Measurements from ENCODE around the gene FKBP4. TPM values are rescaled to one million over a fixed set of nuclear protein-coding genes. Genes with fewer than 3 reads are reported as not detected.

Gene FKBP4
- total and polyA plus RNA-seq, 2 of the 8 experiments (the other 6 are each of a cell fraction or from before 2014, with no cell fraction given), result 72.6 to 243 TPM

GRCh38 chr12:2812290-2813213 lies 17.8 kb downstream of the FKBP4 start, which contains the start of gene ITFG2 (continued):
- TF ChIP-seq RBBP5 (IDR thresholded peaks at IDR 0.05; ENCODE audit: borderline replicate concordance, low read depth, low read length), result peak; percentile 92
- no peak for TF ChIP-seq BCL11A (IDR thresholded peaks at IDR 0.05; ENCODE audit: low read depth in 2 of 2, low read length in 2 of 2)
- no peak for TF ChIP-seq JUN (IDR thresholded peaks at IDR 0.05; ENCODE audit: low read depth, low read length)
- no peak for TF ChIP-seq CTBP2 (IDR thresholded peaks at IDR 0.05; ENCODE audit: borderline replicate concordance, insufficient read depth, insufficient read length, low read length)
- TF ChIP-seq YY1 (IDR thresholded peaks at IDR 0.05; ENCODE audit: low read depth, low read length), result no peak
- TF ChIP-seq EP300 (IDR thresholded peaks at IDR 0.05; ENCODE audit: borderline replicate concordance in 1 of 2, low read depth in 2 of 2, low read length in 2 of 2), result peak in 1 of 2 experiments; percentile 37; a peak in 1 of 3 replicates
- TF ChIP-seq, protein P1, sequence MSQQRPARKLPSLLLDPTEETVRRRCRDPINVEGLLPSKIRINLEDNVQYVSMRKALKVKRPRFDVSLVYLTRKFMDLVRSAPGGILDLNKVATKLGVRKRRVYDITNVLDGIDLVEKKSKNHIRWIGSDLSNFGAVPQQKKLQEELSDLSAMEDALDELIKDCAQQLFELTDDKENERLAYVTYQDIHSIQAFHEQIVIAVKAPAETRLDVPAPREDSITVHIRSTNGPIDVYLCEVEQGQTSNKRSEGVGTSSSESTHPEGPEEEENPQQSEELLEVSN (IDR thresholded peaks at IDR 0.05), result peak; percentile 65
- peak; percentile 99 for TF ChIP-seq POLR2AphosphoS5 (IDR thresholded peaks at IDR 0.05; ENCODE audit: low read depth, low read length)
- TF ChIP-seq, protein P2, sequence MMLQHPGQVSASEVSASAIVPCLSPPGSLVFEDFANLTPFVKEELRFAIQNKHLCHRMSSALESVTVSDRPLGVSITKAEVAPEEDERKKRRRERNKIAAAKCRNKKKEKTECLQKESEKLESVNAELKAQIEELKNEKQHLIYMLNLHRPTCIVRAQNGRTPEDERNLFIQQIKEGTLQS (IDR thresholded peaks at IDR 0.05; ENCODE audit: insufficient read depth, low read depth, low read length), result peak; percentile 79
- no peak for TF ChIP-seq BRCA1 (IDR thresholded peaks at IDR 0.05; ENCODE audit: low read depth, low read length)
- 0 out of 2 replicates have a peak, but pooled peaks have one; percentile 2 for TF ChIP-seq TEAD4 (IDR thresholded peaks at IDR 0.05; ENCODE audit: low read depth, low read length)
- TF ChIP-seq GTF2F1 (IDR thresholded peaks at IDR 0.05; ENCODE audit: borderline replicate concordance, low read depth, low read length), result 0 out of 2 replicates have a peak, but pooled peaks have one; percentile 63
- TF ChIP-seq SRF (IDR thresholded peaks at IDR 0.05; ENCODE audit: low read depth, low read length), result no peak
- TF ChIP-seq, protein P3, sequence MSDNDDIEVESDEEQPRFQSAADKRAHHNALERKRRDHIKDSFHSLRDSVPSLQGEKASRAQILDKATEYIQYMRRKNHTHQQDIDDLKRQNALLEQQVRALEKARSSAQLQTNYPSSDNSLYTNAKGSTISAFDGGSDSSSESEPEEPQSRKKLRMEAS (IDR thresholded peaks at IDR 0.05), result peak; percentile 99
- no peak for TF ChIP-seq CBX5 (IDR thresholded peaks at IDR 0.05; ENCODE audit: low read depth, low read length)
- peak; percentile 88 for TF ChIP-seq TAF1 (IDR thresholded peaks at IDR 0.05; ENCODE audit: low read depth, low read length)
- TF ChIP-seq NANOG (IDR thresholded peaks at IDR 0.05; ENCODE audit: insufficient read depth, low read depth, low read length, poor library complexity, severe bottlenecking), result no peak
- no peak for TF ChIP-seq POU5F1 (IDR thresholded peaks at IDR 0.05; ENCODE audit: low read depth, low read length)
- 0 out of 2 replicates have a peak, but pooled peaks have one; percentile 43 for TF ChIP-seq JUND (IDR thresholded peaks at IDR 0.05; ENCODE audit: low read length)
- TF ChIP-seq EZH2 (IDR thresholded peaks at IDR 0.05; ENCODE audit: low read depth, low read length, severe bottlenecking), result no peak
- TF ChIP-seq FOSL1 (IDR thresholded peaks at IDR 0.05; ENCODE audit: insufficient read depth, low read depth, low read length), result no peak
- TF ChIP-seq HDAC6 (IDR thresholded peaks at IDR 0.05; ENCODE audit: low read depth, low read length), result no peak
